ENCODE measurements around the gene RIPOR1.

DNA sequence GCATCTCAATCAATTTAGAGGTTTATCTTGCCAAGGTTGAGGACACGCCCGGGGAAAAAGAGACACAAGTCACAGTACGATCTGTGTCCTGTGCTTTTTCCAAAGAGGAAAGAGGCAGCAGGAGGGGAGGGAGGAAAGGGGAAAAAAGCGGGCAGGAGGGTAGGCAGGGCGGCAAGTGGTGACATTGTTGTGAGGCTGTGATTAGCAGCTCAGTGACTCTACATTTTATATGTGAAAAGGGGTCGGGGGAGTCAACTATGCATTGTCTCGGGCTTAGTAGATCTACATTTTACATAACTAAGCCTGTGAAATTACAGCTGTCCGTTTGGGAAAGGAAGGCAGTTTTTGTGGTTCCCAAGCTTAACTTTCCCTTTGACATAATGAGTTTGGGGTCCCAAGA, 22.2 kb upstream of the RIPOR1 start:
- TF ChIP-seq TAF1 (IDR thresholded peaks at IDR 0.05; ENCODE audit: low read depth, low read length) (no peak), POLR2A (IDR thresholded peaks at IDR 0.05; ENCODE audit: low read depth, low read length) (no peak), POLR2AphosphoS5 (IDR thresholded peaks at IDR 0.05; ENCODE audit: low read depth, low read length) (no peak), SPI1 (IDR thresholded peaks at IDR 0.05; ENCODE audit: low read depth, low read length) (no peak), PAX5 (IDR thresholded peaks at IDR 0.05; ENCODE audit: insufficient read depth, low read length, severe bottlenecking) (no peak), POU2F2 (IDR thresholded peaks at IDR 0.05; ENCODE audit: low read depth, low read length) (no peak)
